GM12874 (cell line): ENCODE results near the gene GIT2.

Experiments used
- CTCF ChIP-seq: IDR thresholded peaks from 2 replicates; pipeline ENCODE4 v1.5.1; 2011; ENCODE audit warnings: low read depth, mild to moderate bottlenecking, control low read depth, low read length, moderate library complexity; ENCODE audit not compliant: insufficient read depth

GIT2 gene

GRCh38 chr12:109899783-109900751 lies 96.1 kb downstream of the GIT2 start, which contains the start of gene TCHP:
Gene TCHP, plus strand, starts transcription at chr12:109900274. Its CDS starts 2,753 bp downstream, at chr12:109903027.
- TF ChIP-seq CTCF, result peak; percentile 15; the same call in 1 of the 2 replicates

GRCh38 chr12:109897029-109897428 lies 99.1 kb downstream of the GIT2 start:
- no peak for TF ChIP-seq CTCF

GRCh38 chr12:109896188-109896587 lies 100.0 kb downstream of the GIT2 start:
- no peak for TF ChIP-seq CTCF

- TF ChIP-seq CTCF, result no peak
Observed at GRCh38 chr12:109894939-109895338, 101.2 kb downstream of the GIT2 start.

GRCh38 chr12:109893261-109893995 lies 102.7 kb downstream of the GIT2 start:
- TF ChIP-seq CTCF, result no peak

- TF ChIP-seq CTCF, result no peak
Observed at GRCh38 chr12:109892748-109893147, 103.4 kb downstream of the GIT2 start.

- TF ChIP-seq CTCF, result no peak
Observed at GRCh38 chr12:109892165-109892715, 103.9 kb downstream of the GIT2 start.
